GM18861 (cell line): ENCODE results near the gene LIM2.
"Not testable (repeated sequence)": the region's sequence is repeated elsewhere in the genome, so short reads cannot be mapped to it uniquely, and the experiment has no call there.

Experiments used
- ATAC-seq: cut with Tn5 transposase; IDR thresholded peaks from one replicate; pipeline ENCODE4 v1.9.1; 2021; ENCODE audit not compliant: unreplicated experiment

The LIM2 gene

GRCh38 chr19:51397453-51397852, 9.7 kb upstream of the LIM2 start:
- not testable (repeated sequence) for ATAC-seq

GRCh38 chr19:51396175-51396574, 8.4 kb upstream of the LIM2 start:
- no peak for ATAC-seq

- ATAC-seq: peak; percentile 85
Observed at GRCh38 chr19:51394050-51394836, 6.5 kb upstream of the LIM2 start.

GRCh38 chr19:51392701-51393100, 4.9 kb upstream of the LIM2 start:
- no peak for ATAC-seq

GRCh38 chr19:51391073-51391611, 3.4 kb upstream of the LIM2 start:
- ATAC-seq: no peak

GRCh38 chr19:51389143-51389542, 1.4 kb upstream of the LIM2 start:
- ATAC-seq: no peak

GRCh38 chr19:51386882-51387520, 773 bp downstream of the LIM2 start:
- no peak for ATAC-seq

GRCh38 chr19:51382004-51382403, 5.8 kb downstream of the LIM2 start:
- no peak for ATAC-seq

- ATAC-seq: no peak
Observed at GRCh38 chr19:51380379-51380778, 7.4 kb downstream of the LIM2 start.

- ATAC-seq: no peak
Observed at GRCh38 chr19:51377422-51377821, 10.4 kb downstream of the LIM2 start.

- ATAC-seq: no peak
Observed at GRCh38 chr19:51375504-51376221, 12.1 kb downstream of the LIM2 start.

GRCh38 chr19:51372649-51373504, 14.9 kb downstream of the LIM2 start, which contains the start of gene NKG7:
TSS of gene NKG7 (minus strand) at chr19:51372654. CDS start at chr19:51372535, 119 bp downstream.
- no peak for ATAC-seq

GRCh38 chr19:51372021-51372648, 15.6 kb downstream of the LIM2 start:
- no peak for ATAC-seq

- ATAC-seq: no peak
Observed at GRCh38 chr19:51371186-51371690, 16.5 kb downstream of the LIM2 start.

GRCh38 chr19:51370230-51370629, 17.5 kb downstream of the LIM2 start:
- no peak for ATAC-seq

GRCh38 chr19:51368366-51369282, 19.1 kb downstream of the LIM2 start, which contains the start of gene CLDND2:
TSS of gene CLDND2 (minus strand) at chr19:51369003. CDS start at chr19:51368577, 426 bp downstream.
- ATAC-seq: no peak

GRCh38 chr19:51367565-51368365, 20.0 kb downstream of the LIM2 start:
- ATAC-seq: peak; percentile 51

- no peak for ATAC-seq
Observed at GRCh38 chr19:51367255-51367564, 20.6 kb downstream of the LIM2 start.
